ENCODE measurements around the gene TLE5.
"Not testable (repeated sequence)": the region's sequence is repeated elsewhere in the genome, so short reads cannot be mapped to it uniquely, and the experiment has no call there.

The TLE5 gene

GRCh38 chr19:3019211-3019854 lies 43.0 kb downstream of the TLE5 start:
- DNase-seq: no peak

- DNase-seq: no peak
Measured at GRCh38 chr19:3017923-3018322, 44.4 kb downstream of the TLE5 start.

GRCh38 chr19:3015126-3016057 lies 46.9 kb downstream of the TLE5 start:
- DNase-seq: no peak

- DNase-seq: no peak
Measured at GRCh38 chr19:3014135-3014534, 48.2 kb downstream of the TLE5 start.

- no peak for DNase-seq
Measured at GRCh38 chr19:3013263-3013725, 49.0 kb downstream of the TLE5 start.

- DNase-seq: no peak
Measured at GRCh38 chr19:3012621-3013262, 49.6 kb downstream of the TLE5 start.

GRCh38 chr19:3012059-3012458 lies 50.2 kb downstream of the TLE5 start:
- not testable (repeated sequence) for DNase-seq

GRCh38 chr19:3010871-3011270 lies 51.4 kb downstream of the TLE5 start:
- DNase-seq: no peak

GRCh38 chr19:3008994-3009393 lies 53.3 kb downstream of the TLE5 start:
- no peak for DNase-seq

GRCh38 chr19:3007975-3008374 lies 54.3 kb downstream of the TLE5 start:
- no peak for DNase-seq

GRCh38 chr19:3006075-3006767 lies 56.1 kb downstream of the TLE5 start:
- no peak for DNase-seq

GRCh38 chr19:3005345-3005744 lies 57.0 kb downstream of the TLE5 start:
- no peak for DNase-seq

- no peak for DNase-seq
Measured at GRCh38 chr19:3004522-3004921, 57.8 kb downstream of the TLE5 start.

- no peak for DNase-seq
Measured at GRCh38 chr19:3003046-3003445, 59.2 kb downstream of the TLE5 start.
